HepG2 (cell line): Measurements from ENCODE around the gene RRAS2.

Experiments
- E2F5 ChIP-seq: sonication (generic); formaldehyde crosslinking; conservative IDR thresholded peaks from 2 replicates; pipeline ENCODE4 v1.4.0; 2020; ENCODE audit warnings: missing genetic modification reagents
- EP300 ChIP-seq, 3 experiments: sonication (generic) in 1 of 3; formaldehyde crosslinking in 1 of 3; IDR thresholded peaks; 2 replicates each; pipeline versions ENCODE4 v1.5.1 to v1.6.1; 2011 to 2020; ENCODE audit warnings: low read depth in 2 of 3, low read length in 2 of 3, borderline replicate concordance in 1 of 3, improper control_type of control experiment in 1 of 3, mild to moderate bottlenecking in 1 of 3, missing genetic modification reagents in 1 of 3, moderate library complexity in 1 of 3
- EZH2 ChIP-seq: conservative IDR thresholded peaks from 2 replicates; pipeline ENCODE4 v1.6.1; 2012; ENCODE audit warnings: mild to moderate bottlenecking, low read depth, low read length, moderate library complexity
- NFIB ChIP-seq: sonication (generic); formaldehyde crosslinking; IDR thresholded peaks from 2 replicates; pipeline ENCODE4 v1.9.0; 2021; ENCODE audit warnings: missing genetic modification reagents, mild to moderate bottlenecking, borderline replicate concordance
- REST ChIP-seq, 2 experiments: IDR thresholded peaks; 2 replicates each; pipeline ENCODE4 v1.6.1; 2011 to 2012; ENCODE audit warnings: low read length in 2 of 2, borderline replicate concordance in 1 of 2, low read depth in 1 of 2, mild to moderate bottlenecking in 1 of 2, moderate library complexity in 1 of 2
- SMAD3 ChIP-seq: sonication (generic); formaldehyde crosslinking; IDR thresholded peaks from 2 replicates; pipeline ENCODE4 v1.4.0; 2020; ENCODE audit warnings: missing genetic modification reagents
- TAF1 ChIP-seq: sonication (generic); formaldehyde crosslinking; IDR thresholded peaks from 2 replicates; pipeline ENCODE4 v1.4.0; 2020; ENCODE audit warnings: missing genetic modification reagents
- TFAP4 ChIP-seq: sonication (generic); IDR thresholded peaks from 2 replicates; pipeline ENCODE4 v1.6.1; 2016; ENCODE audit warnings: low read depth, borderline replicate concordance
- ZNF674 ChIP-seq: sonication (generic); formaldehyde crosslinking; IDR thresholded peaks from 2 replicates; pipeline ENCODE4 v1.5.0; 2020; ENCODE audit warnings: low read depth, mild to moderate bottlenecking, missing genetic modification reagents
- TF ChIP-seq, protein P1 (sequence below): IDR thresholded peaks from 2 replicates; pipeline ENCODE4 v1.6.1; 2012; ENCODE audit warnings: inconsistent platforms
- TF ChIP-seq, protein P2 (sequence below): sonication (generic); formaldehyde crosslinking; IDR thresholded peaks from 2 replicates; pipeline ENCODE4 v1.5.0; 2020; ENCODE audit warnings: mild to moderate bottlenecking, missing genetic modification reagents, moderate library complexity

GRCh38 chr11:14334893-14335292, 24.1 kb downstream of the RRAS2 start:
- TF ChIP-seq EP300 (IDR thresholded peaks at IDR 0.05; ENCODE audit: low read depth in 2 of 2, low read length in 2 of 2) = no peak
- TF ChIP-seq EP300 (CRISPR knock-in tag; IDR thresholded peaks at IDR 0.05; ENCODE audit: borderline replicate concordance) = no peak
- no peak for TF ChIP-seq NFIB
- TF ChIP-seq, protein P1, sequence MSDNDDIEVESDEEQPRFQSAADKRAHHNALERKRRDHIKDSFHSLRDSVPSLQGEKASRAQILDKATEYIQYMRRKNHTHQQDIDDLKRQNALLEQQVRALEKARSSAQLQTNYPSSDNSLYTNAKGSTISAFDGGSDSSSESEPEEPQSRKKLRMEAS = no peak
- no peak for TF ChIP-seq TFAP4
- no peak for TF ChIP-seq ZNF674 (CRISPR knock-in tag)
- TF ChIP-seq, protein P2, sequence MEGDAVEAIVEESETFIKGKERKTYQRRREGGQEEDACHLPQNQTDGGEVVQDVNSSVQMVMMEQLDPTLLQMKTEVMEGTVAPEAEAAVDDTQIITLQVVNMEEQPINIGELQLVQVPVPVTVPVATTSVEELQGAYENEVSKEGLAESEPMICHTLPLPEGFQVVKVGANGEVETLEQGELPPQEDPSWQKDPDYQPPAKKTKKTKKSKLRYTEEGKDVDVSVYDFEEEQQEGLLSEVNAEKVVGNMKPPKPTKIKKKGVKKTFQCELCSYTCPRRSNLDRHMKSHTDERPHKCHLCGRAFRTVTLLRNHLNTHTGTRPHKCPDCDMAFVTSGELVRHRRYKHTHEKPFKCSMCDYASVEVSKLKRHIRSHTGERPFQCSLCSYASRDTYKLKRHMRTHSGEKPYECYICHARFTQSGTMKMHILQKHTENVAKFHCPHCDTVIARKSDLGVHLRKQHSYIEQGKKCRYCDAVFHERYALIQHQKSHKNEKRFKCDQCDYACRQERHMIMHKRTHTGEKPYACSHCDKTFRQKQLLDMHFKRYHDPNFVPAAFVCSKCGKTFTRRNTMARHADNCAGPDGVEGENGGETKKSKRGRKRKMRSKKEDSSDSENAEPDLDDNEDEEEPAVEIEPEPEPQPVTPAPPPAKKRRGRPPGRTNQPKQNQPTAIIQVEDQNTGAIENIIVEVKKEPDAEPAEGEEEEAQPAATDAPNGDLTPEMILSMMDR (CRISPR knock-in tag) = no peak
- no peak for TF ChIP-seq REST (IDR thresholded peaks at IDR 0.05; ENCODE audit: borderline replicate concordance in 1 of 2, low read depth in 1 of 2, low read length in 2 of 2)
- TF ChIP-seq TAF1 (CRISPR knock-in tag) = no peak
- TF ChIP-seq SMAD3 (CRISPR knock-in tag) = no peak
- TF ChIP-seq EZH2 = no peak
- no peak for TF ChIP-seq E2F5 (CRISPR knock-in tag)
